HepG2 (cell line): Measurements from ENCODE around the gene RASL10A.

Source experiments
- CEBPB ChIP-seq: IDR thresholded peaks from 2 replicates; pipeline ENCODE4 v1.6.1; 2011; ENCODE audit warnings: low read depth, low read length, improper control_type of control experiment, borderline replicate concordance
- GLI4 ChIP-seq: sonication (generic); formaldehyde crosslinking; IDR thresholded peaks from 2 replicates; pipeline ENCODE4 v1.5.1; 2020; ENCODE audit warnings: missing genetic modification reagents, mild to moderate bottlenecking, moderate library complexity, borderline replicate concordance
- NCOA2 ChIP-seq: sonication (generic); formaldehyde crosslinking; IDR thresholded peaks from 2 replicates; pipeline ENCODE4 v1.8.0; 2022; ENCODE audit warnings: inconsistent platforms
- POGZ ChIP-seq: sonication (generic); formaldehyde crosslinking; IDR thresholded peaks from 2 replicates; pipeline ENCODE4 v1.4.0; 2020; ENCODE audit warnings: mild to moderate bottlenecking, missing genetic modification reagents
- ZNF891 ChIP-seq: sonication (generic); formaldehyde crosslinking; IDR thresholded peaks from 2 replicates; pipeline ENCODE4 v1.5.0; 2020; ENCODE audit warnings: mild to moderate bottlenecking, missing genetic modification reagents

DNA sequence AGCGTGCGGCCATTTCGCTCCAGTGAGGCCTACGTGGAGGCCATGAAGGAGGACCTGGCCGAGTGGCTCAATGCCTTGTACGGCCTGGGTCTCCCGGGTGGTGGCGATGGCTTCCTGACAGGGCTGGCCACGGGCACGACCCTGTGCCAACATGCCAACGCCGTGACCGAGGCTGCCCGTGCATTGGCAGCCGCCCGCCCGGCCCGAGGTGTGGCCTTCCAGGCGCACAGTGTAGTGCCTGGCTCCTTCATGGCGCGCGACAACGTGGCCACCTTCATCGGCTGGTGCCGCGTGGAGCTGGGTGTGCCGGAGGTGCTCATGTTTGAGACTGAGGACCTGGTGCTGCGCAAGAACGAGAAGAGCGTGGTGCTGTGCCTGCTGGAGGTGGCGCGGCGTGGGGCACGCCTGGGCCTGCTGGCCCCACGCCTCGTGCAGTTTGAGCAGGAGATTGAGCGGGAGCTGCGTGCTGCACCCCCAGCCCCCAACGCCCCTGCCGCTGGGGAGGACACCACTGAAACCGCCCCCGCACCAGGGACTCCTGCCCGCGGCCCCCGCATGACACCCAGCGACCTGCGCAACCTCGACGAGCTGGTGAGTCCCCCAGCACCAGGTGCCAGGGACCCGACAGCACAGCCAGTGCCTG lies 7.2 kb downstream of the RASL10A start:
- TF ChIP-seq POGZ (CRISPR knock-in tag) (no peak), NCOA2 (no peak), GLI4 (no peak), ZNF891 (CRISPR knock-in tag) (no peak), CEBPB (no peak)
